GM06990 (cell line): ENCODE data around the gene GPN1.
"Not testable (repeated sequence)": the region's sequence is repeated elsewhere in the genome, so short reads cannot be mapped to it uniquely, and the experiment has no call there.

Experiments used
- DNase-seq: peaks from one replicate; pipeline ENCODE4 v3.0.0-alpha.2; 2011; ENCODE audit not compliant: insufficient read length; ENCODE audit errors: extremely low read depth
- H3K27me3 ChIP-seq: replicated peaks from 2 replicates; pipeline ENCODE4 v1.6.0; 2011; ENCODE audit warnings: low read length; ENCODE audit not compliant: control insufficient read depth, insufficient read depth
- H3K36me3 ChIP-seq: 2 replicates; pipeline ENCODE4 v1.5.1; 2011; ENCODE audit warnings: low read length; ENCODE audit not compliant: control insufficient read depth, insufficient read depth
- H3K4me3 ChIP-seq: replicated peaks from 2 replicates; pipeline ENCODE4 v1.5.1; 2011; ENCODE audit warnings: low read depth, mild to moderate bottlenecking, control low read depth, low read length
- TF ChIP-seq, protein P1 (sequence below): IDR thresholded peaks from 2 replicates; pipeline ENCODE4 v1.5.1; 2011; ENCODE audit warnings: low read length, control low read depth, mild to moderate bottlenecking, inconsistent platforms; ENCODE audit not compliant: insufficient read depth, poor library complexity, severe bottlenecking

Gene GPN1

DNA sequence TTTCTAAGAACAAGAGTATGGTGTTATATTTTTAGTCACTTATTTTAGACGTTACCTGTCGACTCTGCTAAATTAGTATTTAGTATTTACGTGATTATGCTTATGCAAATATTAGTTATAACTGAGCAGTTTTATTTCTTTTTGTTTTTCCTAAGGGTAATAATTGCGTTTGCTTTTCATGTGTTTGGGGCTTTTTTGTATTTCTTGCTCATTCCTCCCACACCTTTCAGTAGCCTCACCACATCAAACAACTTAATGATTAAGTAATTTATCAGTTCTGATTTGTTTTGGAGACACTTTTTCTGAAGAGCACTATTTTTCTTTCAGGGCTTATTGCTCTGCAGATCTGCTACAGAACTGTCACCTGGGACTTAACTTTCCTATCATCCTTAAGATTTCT lies 42.4 kb downstream of the GPN1 start:
- no peak for DNase-seq
- Histone ChIP-seq H3K36me3 (peaks cover 8% of the 10 kb centered on the region), H3K27me3 (no peaks in the 10 kb centered on the region), H3K4me3 (no peak overlapping the region)
- TF ChIP-seq, protein P1, sequence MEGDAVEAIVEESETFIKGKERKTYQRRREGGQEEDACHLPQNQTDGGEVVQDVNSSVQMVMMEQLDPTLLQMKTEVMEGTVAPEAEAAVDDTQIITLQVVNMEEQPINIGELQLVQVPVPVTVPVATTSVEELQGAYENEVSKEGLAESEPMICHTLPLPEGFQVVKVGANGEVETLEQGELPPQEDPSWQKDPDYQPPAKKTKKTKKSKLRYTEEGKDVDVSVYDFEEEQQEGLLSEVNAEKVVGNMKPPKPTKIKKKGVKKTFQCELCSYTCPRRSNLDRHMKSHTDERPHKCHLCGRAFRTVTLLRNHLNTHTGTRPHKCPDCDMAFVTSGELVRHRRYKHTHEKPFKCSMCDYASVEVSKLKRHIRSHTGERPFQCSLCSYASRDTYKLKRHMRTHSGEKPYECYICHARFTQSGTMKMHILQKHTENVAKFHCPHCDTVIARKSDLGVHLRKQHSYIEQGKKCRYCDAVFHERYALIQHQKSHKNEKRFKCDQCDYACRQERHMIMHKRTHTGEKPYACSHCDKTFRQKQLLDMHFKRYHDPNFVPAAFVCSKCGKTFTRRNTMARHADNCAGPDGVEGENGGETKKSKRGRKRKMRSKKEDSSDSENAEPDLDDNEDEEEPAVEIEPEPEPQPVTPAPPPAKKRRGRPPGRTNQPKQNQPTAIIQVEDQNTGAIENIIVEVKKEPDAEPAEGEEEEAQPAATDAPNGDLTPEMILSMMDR = no peak

DNA sequence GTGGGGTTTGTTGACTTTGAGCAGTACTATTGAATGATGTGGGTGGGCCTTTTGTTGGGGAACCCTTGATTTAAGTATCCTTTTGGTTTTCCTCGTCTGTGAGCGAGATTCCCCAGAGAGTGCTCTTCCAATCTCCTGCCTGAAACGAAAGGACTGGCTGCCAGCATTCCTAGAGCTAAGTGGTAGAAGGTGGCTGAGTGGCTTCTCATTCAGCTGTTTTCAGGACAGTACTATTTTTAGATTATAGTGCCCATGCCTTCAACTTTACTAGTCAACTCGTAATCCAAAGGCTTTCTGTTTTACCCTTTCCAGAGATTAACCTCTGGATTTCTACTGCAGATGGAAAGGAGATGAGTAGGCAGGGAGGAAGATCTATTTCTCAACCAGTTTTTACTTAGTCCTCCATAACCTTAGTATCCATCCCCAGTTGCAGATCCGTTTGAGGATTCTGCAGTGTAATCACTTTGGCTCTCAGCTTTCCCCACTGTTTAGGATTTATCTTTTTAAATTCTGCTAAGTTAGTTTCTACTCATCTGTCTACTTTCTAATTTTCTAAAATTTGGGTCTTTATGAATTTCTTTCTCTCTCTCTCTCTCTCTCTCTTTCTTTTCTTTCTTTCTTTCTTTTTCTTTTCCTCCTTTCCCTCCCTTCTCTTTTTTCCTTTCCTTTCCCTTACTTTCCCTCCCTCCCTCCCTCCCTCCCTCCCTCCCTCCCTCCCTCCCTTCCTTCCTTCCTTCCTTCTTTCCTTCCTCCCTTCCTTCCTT lies 44.1 kb downstream of the GPN1 start:
- Histone ChIP-seq H3K36me3 (peaks cover 8% of the 10 kb centered on the region), H3K4me3 (no peak overlapping the region), H3K27me3 (no peaks in the 10 kb centered on the region)
- TF ChIP-seq, protein P1 = no peak
- DNase-seq = no peak

DNA sequence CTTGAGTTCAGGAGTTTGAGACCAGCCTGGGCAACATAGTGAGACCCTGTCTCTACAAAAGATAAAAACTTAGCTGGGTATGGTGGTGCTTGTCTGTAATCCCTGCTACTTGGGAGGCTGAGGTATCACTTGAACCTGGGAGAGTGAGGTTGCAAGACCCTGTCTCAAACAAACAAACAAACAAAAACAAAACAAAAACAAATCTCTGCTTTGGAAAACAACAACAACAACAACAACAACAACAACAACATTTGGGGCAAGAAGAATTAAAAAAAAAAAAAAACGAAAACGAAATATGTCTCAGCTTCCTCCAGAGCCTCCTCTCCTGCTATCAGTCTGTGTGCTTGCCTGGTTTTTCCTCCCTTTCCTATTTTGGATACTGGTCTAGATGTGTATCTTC lies 51.7 kb downstream of the GPN1 start:
- Histone ChIP-seq H3K36me3 (peaks cover 5% of the 10 kb centered on the region), H3K4me3 (no peak overlapping the region), H3K27me3 (no peaks in the 10 kb centered on the region)
- TF ChIP-seq, protein P1 = no peak
- no peak for DNase-seq

DNA sequence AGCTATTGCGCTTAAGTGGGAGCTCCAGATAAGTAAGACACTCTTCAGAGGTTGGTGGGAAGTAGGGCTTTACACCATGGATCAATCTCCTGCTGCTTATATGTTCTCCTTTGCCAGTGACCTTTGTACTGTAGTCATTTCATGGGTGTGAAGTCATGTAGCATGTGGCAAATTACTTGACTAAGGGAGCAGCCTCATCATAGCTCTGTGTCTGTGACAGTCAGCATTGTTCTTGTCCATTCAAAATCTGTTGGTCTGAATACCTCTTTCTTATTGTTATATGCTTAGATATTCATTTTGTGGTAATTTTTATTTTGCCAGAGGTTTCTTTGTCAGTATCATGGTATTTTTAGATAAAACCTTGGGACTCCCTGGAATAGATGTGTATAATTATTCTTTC lies 53.0 kb downstream of the GPN1 start:
- Histone ChIP-seq H3K27me3 (no peaks in the 10 kb centered on the region), H3K4me3 (no peak overlapping the region), H3K36me3 (peaks cover 6% of the 10 kb centered on the region)
- TF ChIP-seq, protein P1 = no peak
- DNase-seq = no peak

DNA sequence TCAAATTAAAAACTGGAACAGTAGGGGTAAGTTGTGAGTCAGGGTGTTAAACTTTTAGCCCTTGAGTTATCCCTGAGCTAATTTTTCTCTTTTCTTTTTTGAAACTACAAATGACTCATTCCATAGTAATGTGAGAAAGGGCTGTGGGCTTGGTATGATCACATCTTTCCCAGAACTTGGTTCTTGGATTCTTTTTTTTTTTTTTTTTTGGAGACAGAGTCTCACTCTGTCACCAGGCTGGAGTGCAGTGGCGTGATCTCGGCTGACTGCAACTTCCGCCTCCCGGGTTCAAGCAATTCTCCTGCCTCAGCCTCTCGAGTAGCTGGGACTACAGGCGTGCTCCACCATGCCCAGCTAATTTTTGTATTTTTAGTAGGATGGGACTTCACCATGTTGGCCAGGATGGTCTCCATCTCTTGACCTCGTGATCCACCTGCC lies 53.5 kb downstream of the GPN1 start:
- not testable (repeated sequence) for H3K36me3 ChIP-seq, DNase-seq, H3K4me3 ChIP-seq, H3K27me3 ChIP-seq

DNA sequence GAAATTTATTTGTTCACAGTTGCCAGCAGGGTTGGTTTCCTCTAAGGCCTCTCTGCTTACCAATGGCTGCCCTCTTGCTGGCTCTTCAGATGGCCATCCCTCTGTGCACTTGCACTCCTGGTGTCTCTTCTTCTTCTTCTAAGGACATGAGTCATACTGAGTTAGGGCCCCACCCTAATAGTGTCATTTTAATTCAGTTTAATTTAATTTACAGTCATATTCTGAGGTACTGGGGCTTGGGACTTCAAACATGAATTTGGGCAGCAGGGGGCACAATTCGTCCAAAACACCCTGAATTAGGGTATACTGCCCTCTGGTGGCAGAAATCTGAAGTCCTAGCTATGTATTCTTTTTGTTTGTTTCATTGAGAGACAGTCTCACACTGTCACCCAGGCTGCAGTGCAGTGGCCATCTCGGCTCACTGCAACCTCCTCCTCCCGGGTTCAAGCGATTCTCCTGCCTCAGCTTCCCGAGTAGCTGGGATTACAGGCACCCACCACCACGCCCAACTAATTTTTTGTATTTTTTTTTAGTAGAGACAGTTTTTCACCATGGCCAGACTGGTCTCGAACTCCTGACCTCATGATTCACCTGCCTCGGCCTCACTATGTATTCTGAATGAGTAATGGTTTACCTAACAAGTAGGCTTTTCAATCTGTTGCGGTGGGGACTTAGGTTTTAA lies 54.7 kb downstream of the GPN1 start:
- peak; percentile 51 for DNase-seq
- Histone ChIP-seq H3K36me3 (peaks cover 6% of the 10 kb centered on the region), H3K27me3 (no peaks in the 10 kb centered on the region), H3K4me3 (no peak overlapping the region)
- TF ChIP-seq, protein P1 = peak; percentile 98

DNA sequence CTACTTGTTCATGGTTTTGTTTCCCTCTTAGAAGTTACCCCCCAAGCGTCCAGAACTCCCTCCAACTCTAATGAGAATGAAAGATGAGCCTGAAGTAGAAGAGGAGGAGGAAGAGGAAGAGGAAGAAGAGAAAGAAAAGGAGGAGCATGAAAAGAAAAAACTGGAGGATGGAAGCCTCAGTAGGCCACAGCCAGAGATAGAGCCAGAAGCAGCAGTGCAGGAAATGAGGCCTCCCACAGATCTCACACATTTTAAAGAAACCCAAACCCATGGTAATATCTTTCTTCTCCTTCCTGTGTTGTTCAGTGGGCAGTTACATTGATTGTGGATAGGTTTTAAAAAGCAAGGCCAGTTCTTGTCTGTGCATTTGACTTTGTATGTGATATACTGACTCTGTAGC lies 56.2 kb downstream of the GPN1 start:
- not testable (repeated sequence) for H3K4me3 ChIP-seq, H3K27me3 ChIP-seq, DNase-seq, H3K36me3 ChIP-seq
